Measurements from ENCODE around the gene LDLRAD2.
"Not testable (repeated sequence)": the region's sequence is repeated elsewhere in the genome, so short reads cannot be mapped to it uniquely, and the experiment has no call there.

Gene LDLRAD2

GRCh38 chr1:21811875-21812305 lies at the start of gene LDLRAD2:
TSS of gene LDLRAD2 (plus strand) at chr1:21812265. CDS start at chr1:21812452, 187 bp downstream.
- DNase-seq = no peak

DNA sequence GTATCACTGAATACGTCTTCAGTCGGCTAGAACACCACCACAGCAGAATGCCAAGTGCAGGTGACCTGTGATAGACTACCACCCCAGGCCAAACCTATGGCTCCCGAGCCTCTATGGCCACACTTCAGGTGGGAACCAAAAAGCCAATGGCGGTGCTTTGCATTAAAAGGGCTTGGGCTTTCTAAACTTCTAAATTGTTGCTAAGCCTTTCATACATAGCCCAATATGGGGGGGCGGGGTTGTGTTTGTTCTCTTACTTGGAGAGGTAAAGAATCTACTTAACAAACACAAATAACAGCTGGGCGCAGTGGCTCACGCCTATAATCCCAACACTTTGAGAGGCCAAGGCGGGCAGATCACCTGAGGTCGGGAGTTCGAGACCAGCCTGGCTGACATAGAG lies 48.8 kb upstream of the LDLRAD2 start:
- DNase-seq = no peak

GRCh38 chr1:21763694-21764419 lies 48.2 kb upstream of the LDLRAD2 start:
- DNase-seq = no peak

- DNase-seq = no peak
Measured at GRCh38 chr1:21764615-21765423, 47.2 kb upstream of the LDLRAD2 start.

DNA sequence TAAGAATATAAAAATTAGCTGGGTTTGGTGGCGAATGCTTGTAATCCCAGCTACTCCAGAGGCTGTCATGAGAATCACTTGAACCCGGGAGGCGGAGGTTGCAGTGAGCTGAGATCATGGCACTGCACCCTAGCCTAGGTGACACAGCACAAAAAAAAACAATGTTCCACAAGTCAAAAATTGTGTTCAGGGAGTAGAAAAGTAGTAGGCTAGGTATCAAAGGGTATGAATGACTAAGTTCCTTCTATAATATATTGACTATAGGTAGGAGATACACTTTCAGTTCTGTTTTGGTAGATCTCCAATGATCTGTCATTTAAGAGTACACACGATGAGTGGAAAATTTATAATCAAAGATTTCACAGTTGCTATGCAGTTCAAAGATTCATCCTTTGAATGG lies 45.9 kb upstream of the LDLRAD2 start:
- DNase-seq = peak; percentile 37

- not testable (repeated sequence) for DNase-seq
Measured at GRCh38 chr1:21767106-21767505, 45.0 kb upstream of the LDLRAD2 start.

GRCh38 chr1:21770201-21770600 lies 41.9 kb upstream of the LDLRAD2 start:
- DNase-seq = no peak

GRCh38 chr1:21770602-21771001 lies 41.5 kb upstream of the LDLRAD2 start:
- not testable (repeated sequence) for DNase-seq

DNA sequence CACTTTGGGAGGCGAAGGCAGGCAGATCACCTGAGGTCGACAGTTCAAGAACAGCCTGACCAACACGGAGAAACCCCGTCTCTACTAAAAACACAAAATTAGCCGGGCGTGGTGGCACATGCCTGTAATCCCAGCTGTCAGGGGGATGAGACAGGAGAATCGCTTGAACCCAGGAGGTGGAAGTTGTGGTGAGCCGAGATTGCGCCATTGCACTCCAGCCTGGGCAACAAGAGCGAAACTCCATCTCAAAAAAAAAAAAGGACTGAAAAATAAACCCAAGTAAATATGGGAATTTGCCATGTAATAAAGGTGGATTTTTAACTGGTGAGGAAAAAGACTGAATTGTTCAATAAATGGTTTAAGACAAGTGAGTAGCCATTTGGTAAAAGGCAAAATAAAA lies 40.4 kb upstream of the LDLRAD2 start:
- DNase-seq = not testable (repeated sequence)

DNA sequence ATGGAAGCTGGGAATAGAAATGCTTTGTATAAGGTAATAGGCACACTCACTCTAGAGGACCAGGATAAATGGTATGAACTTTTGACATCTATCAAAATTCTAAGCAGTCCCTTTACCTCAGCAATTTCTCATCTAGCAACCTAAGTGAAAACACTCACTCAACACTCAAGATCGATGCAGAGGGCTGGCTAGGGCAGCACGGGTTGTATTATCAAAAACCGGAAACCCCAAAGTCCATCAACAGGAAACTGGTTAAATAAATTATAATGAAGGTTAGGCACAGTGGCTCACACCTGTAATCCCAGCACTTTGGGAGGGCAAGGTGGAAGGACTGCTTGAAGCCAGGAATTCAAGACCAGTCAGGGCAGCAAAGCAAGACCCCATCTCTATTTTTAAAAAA lies 38.5 kb upstream of the LDLRAD2 start:
- DNase-seq = peak; percentile 44

GRCh38 chr1:21774835-21775549 lies 37.1 kb upstream of the LDLRAD2 start:
- DNase-seq = no peak

- no peak for DNase-seq
Measured at GRCh38 chr1:21775550-21775914, 36.5 kb upstream of the LDLRAD2 start.

GRCh38 chr1:21775985-21776562 lies 36.0 kb upstream of the LDLRAD2 start:
- DNase-seq = peak; percentile 22

DNA sequence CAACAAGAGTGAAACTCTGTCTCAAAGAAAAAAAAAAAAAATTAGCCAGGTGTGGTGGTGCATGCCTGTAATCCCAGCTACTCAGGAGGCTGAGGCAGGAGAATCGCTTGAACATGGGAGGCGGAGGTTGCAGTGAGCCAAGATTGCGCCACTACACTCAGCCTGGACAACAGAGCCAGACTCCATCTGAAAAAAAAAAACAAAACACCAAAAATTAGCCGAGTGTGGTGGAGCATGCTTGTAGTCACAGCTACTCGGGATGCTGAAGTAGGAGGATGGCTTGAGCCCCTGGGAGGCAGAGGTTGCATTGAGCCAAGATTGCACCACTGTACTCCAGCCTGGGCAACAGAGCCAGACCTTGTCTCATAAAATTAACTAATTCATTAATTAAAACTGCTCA lies 35.1 kb upstream of the LDLRAD2 start:
- not testable (repeated sequence) for DNase-seq

- no peak for DNase-seq
Measured at GRCh38 chr1:21778405-21778727, 33.7 kb upstream of the LDLRAD2 start.

GRCh38 chr1:21779613-21780521 lies 32.2 kb upstream of the LDLRAD2 start:
- peak; percentile 85 for DNase-seq

DNA sequence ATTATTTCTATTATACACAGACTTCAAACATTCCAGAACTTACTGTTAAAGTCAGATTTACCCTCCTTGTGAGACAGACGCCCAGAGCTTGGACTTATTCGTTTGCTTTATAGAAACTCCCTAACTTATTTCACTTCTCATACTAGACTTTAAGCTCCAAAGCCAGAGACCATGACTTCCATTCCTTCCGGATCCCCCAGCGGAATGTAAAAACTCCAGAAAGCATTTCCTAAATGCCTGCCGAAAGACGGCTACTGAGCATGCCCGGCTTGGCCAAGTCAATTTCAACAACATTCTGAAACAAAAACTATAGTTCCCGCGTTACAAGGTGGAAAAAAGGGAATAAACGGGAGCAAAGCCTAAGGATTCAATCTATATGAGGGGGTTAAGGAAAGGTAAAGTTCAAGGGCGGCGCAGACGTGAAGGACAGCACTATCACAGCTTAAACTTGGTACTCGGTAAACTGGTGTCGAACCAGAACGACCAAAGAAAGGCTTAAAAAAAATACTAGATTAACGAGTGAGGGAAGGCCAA lies 30.2 kb upstream of the LDLRAD2 start:
- peak; percentile 18 for DNase-seq

DNA sequence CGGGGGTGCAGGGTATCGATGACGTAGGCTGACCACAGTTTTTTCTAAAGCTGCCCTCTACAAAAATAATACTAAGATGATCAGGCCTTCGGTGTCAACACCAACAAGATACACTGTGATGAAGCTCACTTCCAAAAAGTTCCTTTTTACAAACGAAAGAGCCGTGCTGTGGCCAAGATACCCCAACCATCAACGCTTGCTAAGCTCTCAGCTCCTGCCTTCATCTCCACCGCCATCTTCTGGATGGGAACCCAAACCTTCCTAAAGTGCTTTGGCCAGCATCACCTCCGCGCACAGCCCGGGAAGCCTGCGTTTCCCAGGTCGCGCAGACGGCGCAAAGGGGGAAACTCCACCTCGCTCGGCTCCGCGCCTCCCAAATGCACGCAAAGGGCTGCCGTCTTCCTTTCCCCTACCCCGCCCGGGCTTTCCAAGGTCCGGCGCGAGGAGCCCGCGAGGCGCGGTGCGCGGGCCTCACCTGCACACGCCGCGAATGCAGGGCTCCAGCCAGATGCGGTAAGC lies 29.7 kb upstream of the LDLRAD2 start:
- DNase-seq = peak; percentile 58

DNA sequence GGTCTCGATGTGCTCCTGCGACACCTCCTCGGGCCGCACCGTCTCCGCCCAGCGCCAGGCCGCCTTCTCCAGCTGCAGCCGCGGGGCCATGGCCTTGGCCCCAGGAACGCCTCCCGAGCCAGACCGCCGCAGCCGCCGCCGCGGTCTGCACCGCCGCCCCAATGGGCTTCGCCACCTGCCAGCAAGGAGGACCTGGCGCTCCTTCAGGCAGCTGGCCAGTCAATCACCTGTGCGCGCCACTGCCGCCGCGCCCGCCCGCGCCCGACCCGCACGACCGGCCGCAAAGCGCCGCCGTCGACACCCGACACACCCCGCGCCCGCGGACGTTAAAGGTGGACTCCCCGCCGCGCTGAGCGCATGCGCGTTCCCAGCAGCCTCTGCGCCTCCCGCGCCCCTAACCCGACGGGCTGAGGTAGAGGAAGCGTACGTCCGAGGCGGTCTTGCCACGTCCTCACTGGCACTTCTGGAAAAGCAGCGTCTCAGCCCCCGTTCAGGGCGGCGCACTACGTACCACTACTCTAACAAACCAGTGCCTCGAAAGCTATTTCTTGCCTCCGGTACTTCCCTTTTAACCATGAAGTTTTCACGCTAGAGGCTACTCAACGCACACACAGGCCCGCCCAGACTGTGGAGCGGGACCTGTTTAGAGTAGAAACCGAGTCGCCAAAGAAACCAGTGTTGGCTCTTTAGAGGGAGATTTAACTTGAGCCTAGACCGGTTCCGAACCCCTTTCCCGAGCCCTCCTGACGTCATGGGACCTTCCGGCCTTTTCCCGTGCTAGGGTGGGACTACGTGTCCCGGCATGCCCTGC lies 29.0 kb upstream of the LDLRAD2 start, which contains the start of gene USP48:
Gene USP48, minus strand, starts transcription at position 282 of the 811 bp plus-strand sequence. Its CDS starts 192 bp downstream, at position 90.
- peak; percentile 98 for DNase-seq

Data from activated CD4-positive, alpha-beta T cell treated with anti-CD3 and anti-CD28 coated beads, Interleukin-2, amount 50 U/mL, for 16 hours (primary cell).